Astrocyte of the cerebellum (primary cell): ENCODE measurements around the gene HIBADH.
"Not testable (repeated sequence)": the region's sequence is repeated elsewhere in the genome, so short reads cannot be mapped to it uniquely, and the experiment has no call there.

Experiments used
- DNase-seq: peaks from one replicate; pipeline ENCODE4 v3.0.0-alpha.2; 2011; ENCODE audit warnings: low read depth
- H3K4me3 ChIP-seq: 2 replicates; pipeline ENCODE4 v1.5.1; 2011; ENCODE audit warnings: mild to moderate bottlenecking, low read depth, low read length, moderate library complexity
- in situ Hi-C: cut with HindIII; loops from 2 replicates; pipeline ENCODE4 v1.10.0; 2017; ENCODE audit warnings: low sequenced_read_pairs
- TF ChIP-seq, protein P1 (sequence below): IDR thresholded peaks from 2 replicates; pipeline ENCODE4 v1.5.1; 2012; ENCODE audit warnings: low read length, low read depth, moderate library complexity, mild to moderate bottlenecking; ENCODE audit errors: missing control alignments

The HIBADH gene

DNA sequence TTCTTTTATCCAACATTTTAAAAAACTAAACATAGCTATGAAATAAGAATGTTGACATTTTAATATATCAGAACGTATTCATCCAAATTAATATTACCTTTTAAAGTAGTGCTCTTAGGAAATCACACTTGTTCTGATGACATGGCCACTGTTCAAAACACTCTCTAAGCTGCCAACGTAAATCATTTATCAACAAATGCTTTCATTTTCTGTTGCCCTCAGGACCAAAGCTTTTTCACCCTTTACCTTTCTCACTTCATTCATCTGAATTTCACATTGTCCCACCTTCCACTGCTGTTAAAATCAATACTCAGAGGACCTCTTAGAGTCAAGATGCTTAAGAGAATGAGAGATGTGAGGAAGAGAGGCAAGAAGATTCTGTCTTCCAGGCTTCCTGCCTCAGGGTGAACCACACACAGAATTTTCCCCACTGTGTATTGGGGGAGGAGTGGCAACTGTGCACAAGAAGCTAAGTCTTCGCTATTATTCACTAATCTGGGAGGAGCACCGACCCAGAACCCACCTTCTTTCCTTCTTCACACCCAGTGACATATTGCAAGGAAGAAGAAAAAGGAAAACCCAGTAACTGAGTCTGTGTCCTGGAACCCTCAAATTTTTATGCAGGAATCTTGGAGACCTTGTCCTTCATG, 21.0 kb downstream of the HIBADH start:
- no peak overlapping the region for H3K4me3 ChIP-seq
- no peak for DNase-seq
- TF ChIP-seq, protein P1, sequence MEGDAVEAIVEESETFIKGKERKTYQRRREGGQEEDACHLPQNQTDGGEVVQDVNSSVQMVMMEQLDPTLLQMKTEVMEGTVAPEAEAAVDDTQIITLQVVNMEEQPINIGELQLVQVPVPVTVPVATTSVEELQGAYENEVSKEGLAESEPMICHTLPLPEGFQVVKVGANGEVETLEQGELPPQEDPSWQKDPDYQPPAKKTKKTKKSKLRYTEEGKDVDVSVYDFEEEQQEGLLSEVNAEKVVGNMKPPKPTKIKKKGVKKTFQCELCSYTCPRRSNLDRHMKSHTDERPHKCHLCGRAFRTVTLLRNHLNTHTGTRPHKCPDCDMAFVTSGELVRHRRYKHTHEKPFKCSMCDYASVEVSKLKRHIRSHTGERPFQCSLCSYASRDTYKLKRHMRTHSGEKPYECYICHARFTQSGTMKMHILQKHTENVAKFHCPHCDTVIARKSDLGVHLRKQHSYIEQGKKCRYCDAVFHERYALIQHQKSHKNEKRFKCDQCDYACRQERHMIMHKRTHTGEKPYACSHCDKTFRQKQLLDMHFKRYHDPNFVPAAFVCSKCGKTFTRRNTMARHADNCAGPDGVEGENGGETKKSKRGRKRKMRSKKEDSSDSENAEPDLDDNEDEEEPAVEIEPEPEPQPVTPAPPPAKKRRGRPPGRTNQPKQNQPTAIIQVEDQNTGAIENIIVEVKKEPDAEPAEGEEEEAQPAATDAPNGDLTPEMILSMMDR = no peak
- in situ Hi-C loops = no loop called here

DNA sequence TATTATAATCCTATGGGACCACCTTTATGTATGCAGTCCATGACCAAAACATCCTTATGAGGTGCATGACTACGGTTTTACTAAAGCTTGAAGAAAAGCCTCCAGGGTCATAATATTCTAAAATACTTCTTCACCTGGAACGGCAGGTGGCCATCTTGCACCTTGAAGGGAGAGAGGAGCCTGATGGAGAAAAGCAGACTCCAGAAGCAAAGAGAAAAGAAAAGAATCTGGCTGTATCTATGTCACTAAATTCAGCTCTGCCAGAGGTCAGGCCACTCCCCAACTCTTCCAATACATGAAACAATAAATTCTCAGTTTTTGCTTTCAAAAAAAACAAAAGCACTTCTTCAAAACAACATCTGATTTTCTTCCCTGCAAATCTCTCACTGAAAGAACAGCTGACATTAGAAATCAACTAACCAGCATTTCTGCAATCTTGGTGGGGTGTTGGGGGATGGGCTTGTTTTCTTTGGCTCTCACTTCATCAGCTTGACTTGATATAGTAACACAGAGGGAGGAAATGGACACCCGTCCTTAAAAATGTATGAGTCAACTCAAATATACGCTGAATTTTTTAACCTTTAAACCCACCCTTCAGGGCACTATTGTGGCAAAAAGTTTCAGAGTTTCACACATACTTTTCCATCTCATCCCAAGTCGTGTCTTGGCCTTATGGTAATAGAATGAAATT, 21.7 kb downstream of the HIBADH start:
- no peak overlapping the region for H3K4me3 ChIP-seq
- TF ChIP-seq, protein P1 = no peak
- DNase-seq = no peak
- in situ Hi-C loops = no loop called here

DNA sequence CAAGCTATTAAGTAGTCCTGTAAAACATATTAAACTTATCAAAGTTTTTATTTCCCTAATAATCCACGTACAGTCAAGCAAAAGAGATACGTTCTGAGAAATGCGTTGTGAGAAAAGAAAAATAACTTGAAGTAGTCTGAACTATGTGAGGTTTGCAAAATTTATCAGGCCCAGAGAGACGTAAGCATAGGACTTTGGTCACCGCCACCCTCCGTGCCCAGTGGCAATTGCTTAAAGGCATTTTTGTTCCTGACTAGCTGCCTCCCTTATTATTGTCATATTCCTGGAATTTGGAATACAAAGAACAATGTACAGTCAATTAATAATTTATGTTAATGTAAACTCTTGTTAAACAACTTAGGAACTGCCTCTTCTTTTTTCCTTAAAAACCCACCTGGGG, 22.8 kb downstream of the HIBADH start:
- H3K4me3 ChIP-seq = no peak overlapping the region
- in situ Hi-C loops = no loop called here
- TF ChIP-seq, protein P1 = no peak
- DNase-seq = no peak

DNA sequence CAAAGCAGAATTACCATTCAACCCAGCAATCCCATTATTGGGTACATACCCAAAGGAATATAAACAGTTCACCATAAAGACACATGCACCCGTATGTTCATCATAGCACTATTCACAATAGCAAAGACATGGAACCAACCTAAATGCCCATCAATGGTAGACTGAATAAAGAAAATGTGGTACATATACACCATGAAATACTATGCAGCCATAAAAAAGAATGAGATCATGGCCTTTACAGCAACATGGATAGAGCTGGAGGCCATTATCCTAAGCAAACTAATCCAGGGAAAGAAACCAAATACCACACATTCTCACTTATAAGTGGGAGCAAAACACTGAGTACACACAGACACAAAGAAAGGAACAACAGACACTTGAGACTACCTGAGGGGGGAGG, 23.6 kb downstream of the HIBADH start:
- H3K4me3 ChIP-seq, in situ Hi-C loops, DNase-seq: not testable (repeated sequence)

DNA sequence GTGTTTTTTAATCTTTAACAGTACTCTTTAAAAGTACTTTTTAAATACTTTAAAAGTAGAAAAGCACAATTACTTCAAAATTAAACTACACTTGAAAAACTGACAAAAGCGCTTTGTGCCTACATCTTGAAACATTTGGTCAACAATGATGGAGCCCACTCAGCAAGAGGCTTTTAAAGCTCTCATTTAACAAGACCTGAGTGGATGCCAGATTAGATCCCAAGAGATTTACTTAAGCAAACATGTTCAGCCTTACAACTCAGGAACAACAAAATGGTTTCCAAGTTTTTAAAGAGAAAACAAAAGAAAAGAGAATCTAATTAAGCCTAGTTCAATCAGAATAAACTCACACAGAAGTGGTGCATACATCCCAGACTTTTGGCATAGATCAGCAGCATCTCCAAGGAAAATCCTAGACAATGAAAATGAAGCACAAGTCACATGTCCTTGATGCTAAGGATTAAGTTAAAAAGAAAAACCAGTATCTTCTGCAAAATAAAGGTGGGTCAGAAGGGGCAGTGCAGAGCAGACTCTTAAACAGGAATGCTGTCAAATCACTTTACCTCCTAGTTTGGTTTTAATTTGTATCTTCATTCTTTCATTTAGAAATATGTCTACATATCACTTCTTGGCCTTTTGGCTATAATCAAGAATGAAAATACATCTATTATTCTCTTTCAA, 26.2 kb downstream of the HIBADH start:
- H3K4me3 ChIP-seq = no peak overlapping the region
- DNase-seq = no peak
- in situ Hi-C loops = no loop called here
- TF ChIP-seq, protein P1 = peak; percentile 8

DNA sequence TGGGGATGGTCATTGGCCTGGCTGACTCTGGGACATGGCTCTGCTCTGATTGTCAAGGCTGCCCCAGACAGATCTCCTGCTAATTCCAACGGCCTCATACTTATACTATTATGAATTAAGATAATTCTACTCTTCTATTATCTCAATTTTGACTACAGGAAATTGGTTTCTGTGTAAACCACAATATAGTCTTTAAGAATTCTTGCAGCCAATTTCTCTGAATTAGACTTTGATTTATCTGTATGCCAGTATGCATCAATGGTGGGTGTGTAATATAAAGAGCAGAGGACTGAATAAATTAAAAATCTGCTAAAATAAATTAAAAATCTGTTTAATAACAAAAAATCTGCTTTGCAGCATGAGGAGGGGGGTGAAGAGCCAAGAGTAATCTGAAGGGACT, 27.0 kb downstream of the HIBADH start:
- H3K4me3 ChIP-seq = no peak overlapping the region
- in situ Hi-C loops = no loop called here
- no peak for DNase-seq
- TF ChIP-seq, protein P1 = no peak
